CD4-positive, alpha-beta T cell treated with Interferon alpha-2 for 1 hour (primary cell): ENCODE results near the gene RAB40C.

Source experiments
- DNase-seq, 2 donors: peaks; one replicate each; pipeline ENCODE4 v3.0.0-alpha.2; 2020 to 2022

Gene RAB40C

DNA sequence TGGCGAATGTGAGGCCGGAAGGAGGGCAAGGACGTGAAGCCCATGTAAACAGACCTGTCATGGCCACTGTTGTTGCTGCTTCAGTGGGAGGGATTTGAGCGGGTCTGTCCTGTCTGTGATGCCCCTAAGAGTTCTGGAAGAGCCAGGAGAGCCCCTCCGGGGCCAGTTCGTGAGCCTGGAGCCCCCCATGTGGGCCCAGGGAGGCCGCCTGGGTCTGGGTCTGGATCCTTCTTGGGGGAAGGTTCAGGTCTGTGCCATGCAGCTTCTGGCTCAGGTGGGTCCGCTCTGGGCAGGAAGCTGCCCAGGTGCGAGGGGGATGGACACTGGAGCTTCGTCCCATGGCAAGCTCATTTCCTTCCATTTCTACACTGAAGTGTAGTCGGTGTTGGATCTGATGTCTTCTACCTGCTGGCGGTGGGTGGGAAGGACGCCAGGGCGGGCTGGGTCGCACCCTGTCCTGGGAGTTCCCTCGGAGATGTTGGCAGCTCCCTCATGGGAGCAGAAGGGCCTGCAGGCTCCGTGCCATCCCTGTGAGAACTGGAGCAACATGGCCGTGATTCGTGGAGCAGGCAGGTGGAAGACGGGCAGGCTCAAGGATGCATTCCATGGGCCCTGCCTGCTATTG, 29.7 kb downstream of the RAB40C start:
- DNase-seq = no peak

DNA sequence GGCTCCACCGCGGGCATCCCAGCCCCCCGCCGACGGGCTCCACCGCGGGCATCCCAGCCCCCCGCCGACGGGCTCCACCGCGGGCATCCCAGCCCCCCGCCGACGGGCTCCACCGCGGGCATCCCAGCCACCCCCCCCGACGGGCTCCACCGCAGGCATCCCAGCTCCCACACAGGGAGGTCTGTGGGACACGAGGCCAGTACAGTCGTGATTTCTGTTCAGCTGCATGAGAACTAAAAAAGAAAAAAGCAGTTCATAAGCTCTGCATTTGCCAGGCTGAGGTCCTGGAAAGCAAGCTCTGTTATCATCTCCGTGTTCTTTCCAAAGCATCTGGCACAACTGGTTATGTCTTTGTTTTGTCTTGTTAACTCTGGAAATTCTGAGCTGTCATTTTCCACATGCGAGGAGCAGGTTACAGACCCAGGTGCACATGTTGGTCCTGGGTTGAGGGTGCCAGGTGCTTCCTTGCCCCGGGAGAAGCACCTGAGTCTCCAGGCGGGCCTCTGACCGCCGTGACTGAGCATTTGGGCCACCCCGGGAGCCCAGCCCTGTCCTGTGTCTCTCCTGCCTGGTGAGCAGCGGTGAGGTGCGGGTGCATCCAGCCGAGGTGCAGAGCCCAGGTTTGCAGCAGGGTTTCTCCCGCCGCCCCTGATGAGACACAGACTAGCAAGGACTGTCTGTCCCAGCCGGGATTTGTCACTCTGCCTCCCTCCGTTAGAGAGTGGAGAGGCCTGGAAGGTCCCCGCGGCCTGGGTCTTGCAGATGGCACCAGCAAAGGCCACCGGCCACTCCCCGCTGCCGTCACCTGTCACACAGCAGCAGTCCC, 31.0 kb downstream of the RAB40C start:
- no peak for DNase-seq

DNA sequence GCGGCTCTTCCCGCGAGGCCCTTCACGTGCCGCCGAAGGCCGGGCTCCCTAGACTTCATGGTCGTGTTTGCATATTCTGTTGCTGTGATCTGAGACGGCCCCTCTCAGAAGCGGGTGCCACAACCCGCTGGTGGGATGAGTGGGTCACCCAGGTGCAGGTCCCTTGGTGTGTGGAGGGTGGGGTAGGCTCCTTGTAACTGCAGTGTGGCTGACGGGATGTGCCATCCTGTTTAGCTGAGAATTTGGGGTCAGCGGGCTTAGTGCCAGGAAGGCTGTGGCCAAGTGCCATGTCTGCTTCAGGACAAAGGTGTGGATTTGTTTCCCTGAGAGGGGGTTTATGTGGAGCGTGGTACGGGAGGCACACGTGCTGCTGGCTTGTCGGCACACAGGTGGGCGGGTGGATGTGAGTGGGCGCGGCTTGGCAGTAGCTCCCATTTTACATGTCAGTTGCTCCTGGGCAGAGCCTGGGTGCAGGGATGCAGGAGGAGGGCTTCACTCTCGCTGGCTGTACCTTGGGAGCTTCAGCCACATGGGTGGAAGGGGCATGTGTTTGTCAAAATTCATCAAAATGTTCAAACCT, 31.8 kb downstream of the RAB40C start:
- DNase-seq = no peak

DNA sequence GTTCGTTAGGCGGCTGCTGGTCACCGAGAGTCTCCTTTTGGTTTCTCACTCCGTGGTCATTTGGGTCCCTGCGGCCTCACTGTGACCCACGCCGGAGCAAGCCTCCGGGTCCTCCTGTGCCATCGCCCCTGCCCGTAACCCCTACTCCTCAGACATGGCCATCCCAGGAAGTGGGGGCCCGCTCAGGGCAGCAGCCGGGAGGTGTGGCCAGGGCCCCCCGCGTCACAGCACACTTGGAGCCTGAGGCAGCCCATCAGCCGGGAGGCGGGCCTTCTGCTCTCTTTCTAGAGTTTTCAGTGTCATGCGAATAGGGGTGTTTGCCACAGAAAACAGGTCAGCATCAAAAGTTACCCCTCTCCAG, 33.0 kb downstream of the RAB40C start:
- DNase-seq = no peak

DNA sequence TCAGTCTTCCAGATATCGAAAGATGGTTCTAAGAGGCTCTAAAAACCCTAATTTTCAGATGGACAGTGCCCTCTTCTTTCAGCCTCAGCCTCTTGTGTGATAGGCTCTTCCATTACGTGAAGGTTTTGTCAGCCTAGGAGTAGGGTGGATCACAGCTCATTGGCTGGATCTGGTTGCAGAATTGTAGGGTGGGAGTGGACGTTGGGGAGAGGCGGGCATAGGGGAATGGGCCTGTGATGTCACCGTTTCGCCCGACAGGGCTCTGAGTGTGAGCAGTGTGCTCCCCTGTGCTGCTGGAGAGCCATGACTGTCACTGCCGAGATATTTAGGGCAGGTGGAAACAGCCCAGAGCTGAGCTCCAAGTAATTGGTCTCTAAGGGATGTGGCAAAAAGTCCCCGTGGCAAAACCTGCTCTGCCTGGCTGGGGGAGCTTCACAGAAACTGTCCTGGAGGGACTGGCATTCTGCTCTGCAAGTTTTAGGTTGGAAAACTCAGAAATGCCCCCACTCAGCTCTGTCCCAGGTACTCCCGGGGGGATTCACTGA, 34.7 kb downstream of the RAB40C start:
- DNase-seq = no peak

DNA sequence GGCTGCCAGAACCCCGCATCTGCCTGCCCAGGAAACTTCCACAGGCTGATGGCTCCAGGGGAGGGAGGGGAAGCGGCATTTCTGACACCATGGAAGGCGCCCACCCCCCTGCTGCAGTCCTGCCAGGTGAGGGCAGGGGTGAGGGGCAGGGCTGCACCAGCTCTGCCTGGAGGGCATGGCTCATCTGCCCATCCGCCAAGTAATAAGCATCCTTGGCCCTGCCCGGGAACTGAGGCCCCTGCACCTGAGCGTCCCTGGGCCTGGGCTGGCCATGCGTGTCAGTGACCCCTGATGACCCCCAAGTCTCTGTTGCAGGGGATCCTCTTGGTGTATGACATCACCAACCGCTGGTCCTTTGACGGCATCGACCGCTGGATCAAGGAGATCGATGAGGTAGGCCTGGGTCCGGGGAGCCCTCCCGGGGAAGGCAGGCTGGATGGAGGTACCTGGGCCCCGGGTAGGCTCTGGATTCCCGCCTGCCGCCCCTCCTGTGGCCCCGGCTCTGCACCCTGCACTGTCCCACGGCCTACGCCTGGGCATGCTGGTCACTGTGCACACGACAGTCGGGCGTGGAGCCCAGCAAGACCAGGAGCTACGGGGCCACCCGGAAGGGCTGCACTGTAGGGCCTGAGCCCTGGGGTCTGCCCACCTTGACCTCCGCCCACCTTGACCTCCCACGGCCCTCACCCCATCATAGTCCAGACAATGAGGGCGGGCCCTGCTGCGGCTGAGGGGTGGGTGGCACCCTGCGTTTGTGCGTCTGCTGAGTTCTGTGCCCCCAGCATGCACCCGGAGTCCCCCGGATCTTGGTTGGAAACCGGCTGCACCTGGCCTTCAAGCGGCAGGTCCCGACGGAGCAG, 35.5 kb downstream of the RAB40C start:
- DNase-seq = no peak

DNA sequence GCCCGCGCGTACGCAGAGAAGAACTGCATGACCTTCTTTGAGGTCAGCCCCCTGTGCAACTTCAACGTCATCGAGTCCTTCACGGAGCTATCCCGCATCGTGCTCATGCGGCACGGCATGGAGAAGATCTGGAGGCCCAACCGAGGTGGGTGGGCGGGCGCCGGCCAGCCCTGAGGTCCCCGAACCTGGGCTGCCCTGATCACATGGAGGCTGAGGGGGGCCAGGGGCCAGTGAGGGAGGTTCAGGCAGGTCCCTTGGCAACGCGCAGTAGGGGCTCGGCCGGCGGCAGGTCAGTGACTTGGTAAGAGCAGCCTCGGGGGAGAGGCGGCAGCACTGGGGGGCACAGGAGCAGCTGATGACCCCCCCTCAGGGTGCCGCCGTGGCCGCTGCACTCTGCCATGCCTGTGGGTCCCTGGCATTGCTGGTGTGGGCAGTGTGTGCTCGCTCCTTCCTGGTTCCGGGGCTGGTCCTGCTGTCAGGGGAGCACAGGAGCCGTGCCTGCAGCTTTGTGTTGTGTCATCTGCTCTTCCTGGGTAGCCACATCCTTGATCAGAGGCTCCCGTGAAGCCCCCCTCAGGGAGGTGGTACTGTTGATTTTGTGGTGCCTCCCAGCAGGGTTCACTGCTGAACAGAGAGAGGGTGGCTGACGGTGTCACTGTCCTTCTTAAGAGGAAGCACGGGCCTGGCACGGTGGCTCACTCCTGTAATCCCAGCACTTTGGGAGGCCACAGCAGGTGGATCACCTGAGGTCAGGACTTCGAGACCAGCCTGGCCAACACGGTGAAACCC, 36.3 kb downstream of the RAB40C start:
- no peak for DNase-seq

DNA sequence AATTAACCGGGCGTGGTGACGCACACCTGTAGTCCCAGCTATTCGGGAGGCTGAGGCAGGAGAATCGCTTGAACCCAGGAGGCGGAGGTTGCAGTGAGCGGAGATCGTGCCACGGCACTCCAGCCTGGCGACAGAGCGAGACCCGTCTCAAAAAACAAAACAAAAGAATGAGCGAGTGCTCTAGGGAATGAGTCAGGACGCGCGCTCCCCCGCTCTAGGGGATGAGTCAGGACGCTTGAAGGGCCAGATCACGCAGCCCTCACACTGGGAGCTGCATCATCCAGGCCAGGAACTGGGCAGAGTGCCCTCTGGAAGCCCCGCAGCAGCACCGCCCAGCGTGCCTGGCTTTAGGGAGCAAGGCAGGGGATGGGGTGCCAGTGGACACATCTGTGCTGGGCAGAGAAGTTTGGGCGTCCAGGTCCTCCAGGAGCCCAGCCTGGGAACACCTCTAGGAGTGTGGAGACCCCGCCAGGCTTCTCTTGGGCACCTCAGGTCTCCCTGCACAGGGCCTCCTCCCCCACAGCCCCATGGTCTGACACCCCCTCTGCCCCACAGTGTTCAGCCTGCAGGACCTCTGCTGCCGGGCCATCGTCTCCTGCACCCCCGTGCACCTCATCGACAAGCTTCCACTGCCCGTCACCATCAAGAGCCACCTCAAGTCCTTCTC, 37.1 kb downstream of the RAB40C start:
- no peak for DNase-seq

DNA sequence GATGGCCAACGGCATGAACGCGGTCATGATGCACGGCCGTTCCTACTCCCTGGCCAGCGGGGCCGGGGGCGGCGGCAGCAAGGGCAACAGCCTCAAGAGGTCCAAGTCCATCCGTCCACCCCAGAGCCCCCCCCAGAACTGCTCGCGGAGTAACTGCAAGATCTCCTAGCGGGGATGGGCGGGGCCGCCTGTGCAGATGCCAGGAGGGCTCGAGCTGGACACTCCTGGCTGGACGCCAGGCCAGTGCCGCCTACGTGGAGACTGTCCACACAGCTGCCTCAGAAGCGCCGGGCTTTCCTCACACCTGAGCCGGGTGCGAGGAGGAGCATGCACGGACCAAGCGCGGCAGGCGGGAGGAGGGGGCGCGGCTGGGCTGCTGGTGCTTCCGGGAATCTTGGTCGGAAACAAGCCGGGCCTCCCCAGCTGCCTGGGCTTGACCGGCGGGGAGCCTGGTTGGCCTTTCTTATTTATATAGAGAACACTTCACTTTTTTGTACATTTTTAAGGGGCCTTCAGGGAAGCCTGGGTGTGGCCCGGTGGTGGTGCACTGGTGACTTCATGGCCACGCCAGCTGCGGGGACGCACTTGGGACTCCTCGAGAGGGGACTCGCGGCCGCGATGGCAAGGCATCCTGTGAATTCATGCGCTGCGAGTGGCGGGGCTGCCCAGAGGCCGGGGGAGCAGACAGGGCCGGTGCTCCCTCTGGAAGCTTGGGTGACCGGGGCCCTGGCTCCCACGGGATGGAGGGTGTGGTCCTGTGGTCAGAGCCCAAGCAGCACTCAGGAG, 37.8 kb downstream of the RAB40C start:
- no peak for DNase-seq

DNA sequence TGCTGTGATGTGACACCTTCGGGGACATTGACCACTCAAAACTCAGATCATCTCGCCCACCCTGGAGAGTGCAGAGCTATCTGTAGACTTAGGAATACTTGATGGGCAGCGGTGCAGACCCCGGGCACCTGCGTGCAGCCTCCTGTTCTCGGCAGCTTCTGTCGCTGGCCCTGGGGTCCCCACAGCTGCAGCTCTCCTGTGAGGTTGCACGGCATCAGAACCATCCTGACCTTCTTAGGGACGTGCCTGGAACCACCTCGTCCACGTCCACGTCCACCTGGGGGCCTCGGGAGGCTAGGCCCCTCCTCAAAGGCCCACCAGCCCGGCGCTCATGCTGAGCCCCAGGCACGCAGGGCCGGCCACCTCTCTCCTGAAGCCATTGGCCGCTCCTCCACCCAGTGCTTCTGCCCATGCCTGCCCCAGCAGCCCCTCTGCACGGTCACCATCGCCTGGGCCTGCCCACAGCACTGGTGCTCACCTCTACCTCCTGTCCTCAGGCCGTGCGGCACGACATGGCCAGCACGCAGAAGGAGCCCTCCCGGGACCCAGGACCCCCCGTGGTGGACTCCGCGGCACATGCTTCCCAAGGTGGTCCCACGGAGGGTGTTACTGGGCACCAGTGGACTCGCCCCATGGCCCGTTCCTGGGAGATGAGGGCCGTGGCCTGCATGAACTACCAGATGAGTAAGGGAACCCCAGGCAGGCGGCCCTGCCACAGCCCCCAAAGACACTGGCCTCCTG, 38.6 kb downstream of the RAB40C start:
- no peak for DNase-seq

DNA sequence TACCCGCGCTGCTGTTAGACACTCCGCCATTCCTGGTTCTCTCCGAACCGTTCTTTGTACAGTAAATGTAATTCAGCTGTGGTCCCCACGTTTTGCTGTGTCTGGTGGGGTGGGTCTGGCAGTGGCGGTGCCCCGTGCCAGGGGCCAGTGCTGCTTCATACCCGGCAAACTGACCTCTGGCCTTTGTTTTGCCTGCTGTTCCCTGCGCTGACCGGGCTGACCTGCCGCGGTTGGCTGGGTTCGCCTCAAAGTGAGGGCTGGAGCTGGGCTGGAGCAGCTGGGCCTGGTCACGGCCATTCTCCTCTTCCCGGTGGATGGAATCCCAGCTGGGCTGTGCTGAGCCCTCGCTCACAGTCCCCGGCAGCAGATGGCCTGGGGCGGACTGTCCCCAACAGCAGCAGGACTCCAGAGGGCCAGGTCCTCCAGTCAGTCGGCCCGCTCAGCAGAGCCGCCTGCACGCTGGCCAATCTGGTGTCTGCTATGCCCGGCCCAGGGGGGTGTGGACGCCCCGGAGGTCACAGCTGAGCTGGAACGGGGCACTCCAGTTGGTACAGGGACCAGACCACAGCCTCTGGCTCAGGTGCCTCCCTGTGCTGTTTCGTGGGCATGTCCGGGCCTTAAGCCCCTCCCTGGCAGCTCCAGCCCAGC, 39.4 kb downstream of the RAB40C start:
- DNase-seq = no peak

DNA sequence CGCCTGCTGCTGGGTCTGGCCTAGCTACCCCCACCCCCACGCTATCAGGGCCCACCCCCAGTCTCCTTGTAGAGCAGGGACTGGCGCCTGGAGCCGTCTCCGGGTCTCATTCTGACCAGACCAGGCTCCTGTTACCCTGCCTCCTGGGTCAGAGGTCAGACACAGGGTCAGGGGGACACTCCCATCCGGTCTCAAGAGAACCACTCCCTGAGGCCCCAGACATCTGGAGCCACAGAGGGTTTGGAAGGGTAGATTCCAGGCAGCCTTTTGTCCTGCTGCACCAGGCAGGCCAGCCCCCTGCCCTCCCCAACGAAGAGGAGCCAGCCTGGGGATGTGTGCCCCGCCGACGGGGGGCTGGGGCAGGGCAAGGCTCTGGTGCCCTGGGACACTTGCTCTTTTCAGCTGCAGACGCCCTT, 40.0 kb downstream of the RAB40C start:
- DNase-seq = no peak

DNA sequence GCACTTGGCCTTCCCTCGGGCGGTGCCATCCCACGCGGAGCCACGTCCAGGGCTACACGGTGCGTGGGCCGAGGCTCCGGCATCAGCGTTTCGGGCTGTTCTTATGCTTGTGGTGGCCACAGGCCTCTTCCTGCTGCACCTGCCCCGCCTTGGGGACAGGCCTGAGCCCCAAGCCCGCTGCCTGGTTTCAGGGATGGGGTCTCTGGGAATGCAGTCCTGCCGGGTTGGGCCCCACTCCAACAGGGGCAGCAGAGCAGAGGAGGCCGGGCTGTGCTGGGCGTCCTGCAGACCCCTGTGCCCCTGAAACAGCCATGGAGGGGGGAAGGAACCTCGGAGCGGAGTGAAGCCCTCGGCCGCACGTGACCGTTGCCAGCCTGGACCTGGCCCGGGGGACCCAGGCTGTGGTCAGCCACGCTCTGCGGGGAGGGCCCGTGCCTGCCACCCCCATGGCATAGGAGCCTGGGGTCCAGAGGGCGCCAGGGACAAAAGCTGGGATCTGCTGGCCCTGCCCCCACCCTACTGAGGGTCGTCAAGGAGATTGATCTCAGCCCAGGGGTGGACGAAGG, 40.5 kb downstream of the RAB40C start:
- no peak for DNase-seq

DNA sequence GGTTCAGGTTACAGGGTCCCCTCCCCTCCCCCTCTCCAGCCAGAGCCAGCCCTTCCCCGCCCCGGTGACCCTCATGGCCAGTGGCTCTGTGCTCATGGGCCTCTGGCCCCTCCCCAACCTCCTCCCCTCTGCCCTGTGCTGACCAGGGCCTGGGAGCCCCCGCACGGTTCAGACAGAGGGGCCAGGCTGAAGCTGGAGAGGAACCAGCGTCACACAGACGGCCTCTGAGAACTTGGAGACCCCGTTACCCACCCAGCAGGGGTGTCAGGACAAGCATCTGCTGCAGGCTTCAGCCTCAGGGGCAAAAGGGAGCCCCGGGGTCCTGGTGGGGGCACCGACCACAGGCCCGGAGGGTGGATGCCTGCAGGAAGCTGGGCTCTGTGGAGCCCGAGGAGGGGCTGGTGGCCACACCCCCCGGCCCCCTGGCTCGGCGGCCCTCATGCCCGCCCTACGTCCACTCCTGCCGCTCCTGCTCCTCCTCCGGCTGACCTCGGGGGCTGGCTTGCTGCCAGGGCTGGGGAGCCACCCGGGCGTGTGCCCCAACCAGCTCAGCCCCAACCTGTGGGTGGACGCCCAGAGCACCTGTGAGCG, 41.0 kb downstream of the RAB40C start, which contains the start of gene WFIKKN1:
WFIKKN1 (plus strand) TSS at position 171 of the 591 bp plus-strand sequence; CDS start at position 440, 269 bp downstream.
- DNase-seq = no peak

DNA sequence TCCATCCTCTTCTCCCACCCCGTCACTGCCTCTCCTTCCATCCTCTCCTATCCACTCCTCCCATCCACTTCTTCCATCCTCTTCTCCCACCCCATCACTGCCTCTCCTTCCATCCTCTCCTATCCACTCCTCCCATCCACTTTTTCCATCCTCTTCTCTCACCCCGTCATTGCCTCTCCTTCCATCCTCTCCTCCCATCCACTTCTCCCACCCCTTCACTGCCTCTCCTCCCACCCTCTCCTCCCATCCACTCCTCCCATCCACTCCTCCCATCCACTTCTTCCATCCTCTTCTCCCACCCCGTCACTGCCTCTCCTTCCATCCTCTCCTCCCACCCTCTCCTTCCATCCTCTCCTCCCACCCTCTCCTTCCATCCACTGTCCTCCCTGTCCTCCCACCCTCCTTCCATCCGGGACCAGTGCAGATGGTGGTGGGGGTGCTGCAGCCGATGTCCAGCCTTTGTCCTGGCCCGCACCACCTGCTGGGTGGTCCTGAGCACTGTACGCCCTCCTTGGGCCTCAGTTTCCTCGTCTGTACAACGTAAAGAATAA, 42.0 kb downstream of the RAB40C start:
- no peak for DNase-seq

DNA sequence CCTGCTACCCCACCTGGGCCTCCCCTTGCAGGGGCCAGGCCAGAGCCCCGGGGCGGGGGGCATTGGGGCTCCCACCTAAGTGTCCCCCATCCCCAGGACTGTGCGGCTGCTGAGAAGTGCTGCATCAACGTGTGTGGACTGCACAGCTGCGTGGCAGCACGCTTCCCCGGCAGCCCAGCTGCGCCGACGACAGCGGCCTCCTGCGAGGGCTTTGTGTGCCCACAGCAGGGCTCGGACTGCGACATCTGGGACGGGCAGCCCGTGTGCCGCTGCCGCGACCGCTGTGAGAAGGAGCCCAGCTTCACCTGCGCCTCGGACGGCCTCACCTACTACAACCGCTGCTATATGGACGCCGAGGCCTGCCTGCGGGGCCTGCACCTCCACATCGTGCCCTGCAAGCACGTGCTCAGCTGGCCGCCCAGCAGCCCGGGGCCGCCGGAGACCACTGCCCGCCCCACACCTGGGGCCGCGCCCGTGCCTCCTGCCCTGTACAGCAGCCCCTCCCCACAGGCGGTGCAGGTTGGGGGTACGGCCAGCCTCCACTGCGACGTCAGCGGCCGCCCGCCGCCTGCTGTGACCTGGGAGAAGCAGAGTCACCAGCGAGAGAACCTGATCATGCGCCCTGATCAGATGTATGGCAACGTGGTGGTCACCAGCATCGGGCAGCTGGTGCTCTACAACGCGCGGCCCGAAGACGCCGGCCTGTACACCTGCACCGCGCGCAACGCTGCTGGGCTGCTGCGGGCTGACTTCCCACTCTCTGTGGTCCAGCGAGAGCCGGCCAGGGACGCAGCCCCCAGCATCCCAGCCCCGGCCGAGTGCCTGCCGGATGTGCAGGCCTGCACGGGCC, 42.8 kb downstream of the RAB40C start:
- DNase-seq = no peak

DNA sequence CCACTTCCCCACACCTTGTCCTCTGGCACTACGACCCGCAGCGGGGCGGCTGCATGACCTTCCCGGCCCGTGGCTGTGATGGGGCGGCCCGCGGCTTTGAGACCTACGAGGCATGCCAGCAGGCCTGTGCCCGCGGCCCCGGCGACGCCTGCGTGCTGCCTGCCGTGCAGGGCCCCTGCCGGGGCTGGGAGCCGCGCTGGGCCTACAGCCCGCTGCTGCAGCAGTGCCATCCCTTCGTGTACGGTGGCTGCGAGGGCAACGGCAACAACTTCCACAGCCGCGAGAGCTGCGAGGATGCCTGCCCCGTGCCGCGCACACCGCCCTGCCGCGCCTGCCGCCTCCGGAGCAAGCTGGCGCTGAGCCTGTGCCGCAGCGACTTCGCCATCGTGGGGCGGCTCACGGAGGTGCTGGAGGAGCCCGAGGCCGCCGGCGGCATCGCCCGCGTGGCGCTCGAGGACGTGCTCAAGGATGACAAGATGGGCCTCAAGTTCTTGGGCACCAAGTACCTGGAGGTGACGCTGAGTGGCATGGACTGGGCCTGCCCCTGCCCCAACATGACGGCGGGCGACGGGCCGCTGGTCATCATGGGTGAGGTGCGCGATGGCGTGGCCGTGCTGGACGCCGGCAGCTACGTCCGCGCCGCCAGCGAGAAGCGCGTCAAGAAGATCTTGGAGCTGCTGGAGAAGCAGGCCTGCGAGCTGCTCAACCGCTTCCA, 43.6 kb downstream of the RAB40C start:
- no peak for DNase-seq
